RWPE2 (cell line): Measurements from ENCODE around the gene IL15.
"Not testable (repeated sequence)": the region's sequence is repeated elsewhere in the genome, so short reads cannot be mapped to it uniquely, and the experiment has no call there.

Experiments
- ATAC-seq: fragments of 200-7000 bp; cut with Tn5 transposase; 3 replicates; pipeline ENCODE4 v1.9.1; 2021; ENCODE audit warnings: low read depth
- DNase-seq: peaks from one replicate; pipeline ENCODE4 v3.0.0-alpha.2; 2020; ENCODE audit warnings: low spot score
- H3K27ac ChIP-seq: fragments of 450-650 bp; 2 replicates; pipeline ENCODE4 v1.5.1; 2017; ENCODE audit warnings: mild to moderate bottlenecking; ENCODE audit not compliant: poor library complexity, severe bottlenecking
- H3K27me3 ChIP-seq: fragments of 250-450 bp; sonication (Bioruptor Pico); 2 replicates; pipeline ENCODE4 v1.5.1; 2021; ENCODE audit warnings: mild to moderate bottlenecking, moderate library complexity; ENCODE audit not compliant: insufficient read depth, poor library complexity, severe bottlenecking
- H3K36me3 ChIP-seq: fragments of 250-450 bp; sonication (Bioruptor Pico); 2 replicates; pipeline ENCODE4 v1.5.1; 2020; ENCODE audit warnings: low read depth, mild to moderate bottlenecking, moderate library complexity
- H3K4me1 ChIP-seq: fragments of 250-450 bp; sonication (Bioruptor Pico); 2 replicates; pipeline ENCODE4 v1.5.1; 2021; ENCODE audit warnings: mild to moderate bottlenecking, moderate library complexity; ENCODE audit not compliant: insufficient read depth, poor library complexity, severe bottlenecking
- H3K4me3 ChIP-seq: fragments of 250-450 bp; sonication (Bioruptor Pico); 2 replicates; pipeline ENCODE4 v1.5.1; 2021; ENCODE audit warnings: mild to moderate bottlenecking, moderate library complexity; ENCODE audit not compliant: severe bottlenecking
- H3K9me3 ChIP-seq: fragments of 250-450 bp; sonication (Bioruptor Pico); 2 replicates; pipeline ENCODE4 v1.5.1; 2021; ENCODE audit warnings: mild to moderate bottlenecking, moderate library complexity; ENCODE audit not compliant: severe bottlenecking
- TF ChIP-seq, protein P1 (sequence below): fragments of 450-650 bp; IDR thresholded peaks from one replicate; pipeline ENCODE4 v1.5.1; 2017; ENCODE audit warnings: mild to moderate bottlenecking, moderate library complexity; ENCODE audit not compliant: poor library complexity, severe bottlenecking

The IL15 gene

DNA sequence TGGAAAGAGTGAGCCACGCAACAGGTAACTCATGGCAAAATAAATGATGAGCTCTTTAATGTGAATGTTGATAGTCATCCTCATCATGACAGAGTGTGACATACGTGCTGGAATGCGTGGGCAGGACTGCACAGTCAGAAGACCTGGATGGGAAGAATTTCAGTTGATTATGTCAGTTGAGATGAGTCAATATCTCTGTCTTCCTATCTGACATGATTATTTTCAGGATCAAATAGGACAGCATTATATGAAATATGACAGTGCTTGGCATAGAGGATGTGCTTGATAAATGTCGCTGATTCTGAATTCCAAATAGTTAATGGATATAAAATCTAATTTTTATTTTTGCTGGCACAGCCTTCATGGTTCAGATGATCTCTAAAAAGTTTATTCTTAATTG, 95.1 kb downstream of the IL15 start:
- ATAC-seq (no peak), DNase-seq (no peak)
- no peaks in the 10 kb centered on the region for H3K4me1 ChIP-seq
- TF ChIP-seq, protein P1, sequence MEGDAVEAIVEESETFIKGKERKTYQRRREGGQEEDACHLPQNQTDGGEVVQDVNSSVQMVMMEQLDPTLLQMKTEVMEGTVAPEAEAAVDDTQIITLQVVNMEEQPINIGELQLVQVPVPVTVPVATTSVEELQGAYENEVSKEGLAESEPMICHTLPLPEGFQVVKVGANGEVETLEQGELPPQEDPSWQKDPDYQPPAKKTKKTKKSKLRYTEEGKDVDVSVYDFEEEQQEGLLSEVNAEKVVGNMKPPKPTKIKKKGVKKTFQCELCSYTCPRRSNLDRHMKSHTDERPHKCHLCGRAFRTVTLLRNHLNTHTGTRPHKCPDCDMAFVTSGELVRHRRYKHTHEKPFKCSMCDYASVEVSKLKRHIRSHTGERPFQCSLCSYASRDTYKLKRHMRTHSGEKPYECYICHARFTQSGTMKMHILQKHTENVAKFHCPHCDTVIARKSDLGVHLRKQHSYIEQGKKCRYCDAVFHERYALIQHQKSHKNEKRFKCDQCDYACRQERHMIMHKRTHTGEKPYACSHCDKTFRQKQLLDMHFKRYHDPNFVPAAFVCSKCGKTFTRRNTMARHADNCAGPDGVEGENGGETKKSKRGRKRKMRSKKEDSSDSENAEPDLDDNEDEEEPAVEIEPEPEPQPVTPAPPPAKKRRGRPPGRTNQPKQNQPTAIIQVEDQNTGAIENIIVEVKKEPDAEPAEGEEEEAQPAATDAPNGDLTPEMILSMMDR: no peak
- no peak overlapping the region for H3K4me3 ChIP-seq
- H3K9me3 ChIP-seq: no peaks in the 10 kb centered on the region
- H3K36me3 ChIP-seq: no peaks in the 10 kb centered on the region
- no peak overlapping the region for H3K27ac ChIP-seq
- H3K27me3 ChIP-seq: no peaks in the 10 kb centered on the region

DNA sequence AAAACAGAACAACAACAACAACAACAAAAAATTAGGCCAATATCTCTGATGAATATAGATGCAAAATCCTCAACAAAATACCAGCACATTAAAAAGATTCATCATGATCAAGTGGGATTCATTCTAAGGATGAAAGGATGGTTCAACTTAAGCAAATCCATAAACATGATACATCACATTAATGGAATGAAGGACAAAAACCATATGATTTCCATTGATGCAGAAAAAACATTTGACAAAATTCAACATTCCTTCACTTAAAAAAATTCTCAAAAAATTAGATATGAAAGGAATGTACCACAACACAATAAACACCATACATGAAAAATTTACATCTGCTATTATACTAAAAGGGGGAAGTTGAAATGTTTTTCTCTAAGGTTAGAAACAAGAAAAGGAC, 103.3 kb downstream of the IL15 start:
- Histone ChIP-seq H3K4me1 (no peaks in the 10 kb centered on the region), H3K27ac (no peak overlapping the region), H3K27me3 (no peaks in the 10 kb centered on the region), H3K9me3 (peaks cover 8% of the 10 kb centered on the region), H3K4me3 (no peak overlapping the region), H3K36me3 (no peaks in the 10 kb centered on the region)
- ATAC-seq (no peak), DNase-seq (no peak)
- TF ChIP-seq, protein P1: no peak

DNA sequence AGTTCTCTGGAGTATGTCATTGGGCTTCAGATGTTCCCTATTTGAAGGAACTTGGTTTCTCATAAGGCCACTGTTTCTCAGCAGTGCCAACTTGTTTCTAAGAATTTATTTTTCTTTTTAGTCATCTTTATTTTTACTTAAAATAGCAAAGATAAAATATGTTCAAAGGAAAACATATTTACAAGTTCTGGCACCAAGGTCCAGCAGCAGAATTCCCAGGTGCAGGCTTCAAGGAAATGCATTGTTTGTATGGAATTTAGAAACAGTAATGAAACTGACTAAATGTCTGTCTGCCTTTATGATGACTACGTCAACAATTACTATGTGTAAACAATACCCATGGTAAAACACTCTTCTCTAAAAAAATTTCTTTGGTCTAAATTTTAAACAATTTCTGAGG, 109.6 kb downstream of the IL15 start:
- Histone ChIP-seq H3K9me3 (no peaks in the 10 kb centered on the region), H3K27me3 (no peaks in the 10 kb centered on the region), H3K4me1 (no peaks in the 10 kb centered on the region), H3K27ac (no peak overlapping the region), H3K4me3 (no peak overlapping the region), H3K36me3 (no peaks in the 10 kb centered on the region)
- TF ChIP-seq, protein P1: no peak
- no peak for DNase-seq
- ATAC-seq: no peak

DNA sequence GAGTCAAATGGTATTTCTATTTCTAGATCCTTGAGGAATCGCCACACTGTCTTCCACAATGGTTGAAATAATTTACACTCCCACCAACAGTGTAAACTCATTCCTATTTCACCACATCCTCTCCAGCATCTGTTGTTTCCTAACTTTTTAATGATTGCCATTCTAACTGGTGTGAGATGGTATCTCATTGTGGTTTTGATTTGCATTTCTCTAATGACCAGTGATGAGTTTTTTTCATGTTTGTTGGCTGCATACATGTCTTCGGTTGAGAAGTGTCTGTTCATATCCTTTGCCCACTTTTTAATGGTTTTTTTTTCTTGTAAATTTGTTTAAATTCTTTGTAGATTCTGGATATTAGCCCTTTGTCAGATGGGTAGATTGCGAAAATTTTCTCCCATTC, 115.4 kb downstream of the IL15 start:
- DNase-seq, ATAC-seq, H3K9me3 ChIP-seq, H3K36me3 ChIP-seq, H3K27ac ChIP-seq, H3K4me3 ChIP-seq, H3K4me1 ChIP-seq, H3K27me3 ChIP-seq: not testable (repeated sequence)

DNA sequence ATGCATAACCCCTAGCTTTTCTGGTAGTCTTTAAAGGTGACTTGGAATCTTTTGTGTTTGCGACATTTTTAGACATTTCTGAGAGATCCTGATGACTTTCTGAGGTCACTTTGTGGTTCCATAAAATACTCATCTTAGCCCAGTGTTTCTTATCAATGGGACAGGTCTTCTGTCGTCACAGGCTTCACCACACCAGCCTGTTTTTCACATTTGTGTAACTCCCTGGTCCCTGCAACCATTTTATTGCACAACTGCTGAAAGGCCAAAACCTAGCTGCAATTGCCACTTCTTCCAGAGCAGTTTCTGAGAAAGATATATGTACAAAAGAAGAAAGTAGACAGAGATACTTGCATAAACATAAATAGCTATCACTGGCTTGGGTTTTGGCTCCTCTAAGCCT, 120.9 kb downstream of the IL15 start:
- Histone ChIP-seq H3K9me3 (no peaks in the 10 kb centered on the region), H3K27me3 (no peaks in the 10 kb centered on the region), H3K4me3 (no peak overlapping the region), H3K36me3 (no peaks in the 10 kb centered on the region), H3K27ac (no peak overlapping the region), H3K4me1 (peaks cover 4% of the 10 kb centered on the region)
- no peak for ATAC-seq
- TF ChIP-seq, protein P1: no peak
- DNase-seq: no peak
